B cell (primary cell): ENCODE measurements around the gene ATP10A. TPM values are rescaled to one million over a fixed set of nuclear protein-coding genes. Genes with fewer than 3 reads are reported as not detected.

Source experiments
- ATAC-seq: fragments of 200-7000 bp; cut with Tn5 transposase; one replicate; pipeline ENCODE4 v1.10.0; 2021; ENCODE audit warnings: low read depth, mild to moderate bottlenecking, moderate number of reproducible peaks, moderate library complexity
- CTCF ChIA-PET: fragments of 350-600 bp; sonication (Branson Sonifier 250); formaldehyde crosslinking; loops from one replicate; lab custom pipeline; 2021; ENCODE audit warnings: antibody characterized with exemption, inconsistent platforms; lab: Charles Lee
- POLR2A ChIA-PET: fragments of 350-600 bp; sonication (Branson Sonifier 250); formaldehyde crosslinking; loops from one replicate; lab custom pipeline; 2021; ENCODE audit warnings: antibody characterized with exemption; lab: Charles Lee
- DNase-seq: peaks from one replicate; pipeline ENCODE4 v3.0.0; 2013
- H2AFZ ChIP-seq: 2 replicates; pipeline ENCODE4 v1.6.1; 2012; ENCODE audit warnings: mild to moderate bottlenecking, low read depth, low read length; ENCODE audit not compliant: insufficient read depth, poor library complexity, severe bottlenecking
- H3K27ac ChIP-seq, 2 donors: 1 replicate in 1 of 2; 2 replicates in 1 of 2; pipeline ENCODE4 v1.5.1; 2012 to 2013; ENCODE audit warnings: low read length in 2 of 2, mild to moderate bottlenecking in 2 of 2, moderate library complexity in 1 of 2
- H3K27me3 ChIP-seq, 4 experiments: fragments of 200-600 bp in 1 of 4; sonication (generic) in 1 of 4; replicated peaks in 1 of 4; 1 replicate in 2 of 4; 2 replicates in 2 of 4; pipeline versions ENCODE4 v1.6.1 to v1.7.0; 2013 to 2016; ENCODE audit warnings: low read length in 3 of 4, mild to moderate bottlenecking in 2 of 4, mixed read lengths in 1 of 4, moderate library complexity in 1 of 4; ENCODE audit not compliant: insufficient read depth in 4 of 4, control insufficient read depth in 3 of 4; ENCODE audit errors: control extremely low read depth in 1 of 4
- H3K36me3 ChIP-seq, 2 experiments: replicated peaks in 1 of 2; 1 replicate in 1 of 2; 2 replicates in 1 of 2; pipeline versions ENCODE4 v1.6.1 to v1.7.1; 2013; ENCODE audit warnings: low read length in 1 of 2; ENCODE audit not compliant: insufficient read depth in 2 of 2, control insufficient read depth in 1 of 2; ENCODE audit errors: control extremely low read depth in 1 of 2, extremely low read depth in 1 of 2
- H3K4me1 ChIP-seq, 2 donors: fragments of 200-600 bp in 1 of 2; sonication (generic) in 1 of 2; 1 replicate in 1 of 2; 2 replicates in 1 of 2; pipeline versions ENCODE4 v1.5.1 to v1.6.1; 2013 to 2017; ENCODE audit warnings: low read length in 2 of 2; ENCODE audit not compliant: control insufficient read depth in 2 of 2, insufficient read depth in 2 of 2
- H3K4me2 ChIP-seq: replicated peaks from 2 replicates; pipeline ENCODE3; 2012; ENCODE audit warnings: mild to moderate bottlenecking, low read depth, low read length; ENCODE audit not compliant: poor library complexity, severe bottlenecking
- H3K4me3 ChIP-seq, 5 experiments: fragments of 200-600 bp in 1 of 5; sonication (generic) in 1 of 5; 1 replicate in 3 of 5; 2 replicates in 2 of 5; pipeline versions ENCODE4 v1.5.1 to v1.7.0; 2011 to 2016; ENCODE audit warnings: low read length in 4 of 5, mild to moderate bottlenecking in 4 of 5, low read depth in 2 of 5, control low read depth in 1 of 5, moderate library complexity in 1 of 5; ENCODE audit not compliant: insufficient read depth in 1 of 5; ENCODE audit errors: control extremely low read depth in 1 of 5, extremely low read depth in 1 of 5
- H3K79me2 ChIP-seq: fragments of 200-600 bp; sonication (generic); one replicate; pipeline ENCODE4 v1.6.0; 2016; ENCODE audit warnings: low read length; ENCODE audit not compliant: control insufficient read depth, insufficient read depth
- H3K9ac ChIP-seq: fragments of 200-600 bp; sonication (generic); 2 replicates; pipeline ENCODE4 v1.6.1; 2017; ENCODE audit warnings: mild to moderate bottlenecking, low read length, moderate library complexity
- H3K9me3 ChIP-seq, 3 donors: one replicate each; pipeline versions ENCODE4 v1.6.1 to v1.7.1; 2013; ENCODE audit warnings: low read length in 2 of 3; ENCODE audit not compliant: control insufficient read depth in 2 of 3, insufficient read depth in 1 of 3; ENCODE audit errors: control extremely low read depth in 1 of 3
- H4K20me1 ChIP-seq: 2 replicates; pipeline ENCODE4 v1.6.0; 2012; ENCODE audit warnings: mild to moderate bottlenecking, low read length; ENCODE audit not compliant: insufficient read depth, control insufficient read depth, poor library complexity, severe bottlenecking
- H3K27ac Mint-ChIP-seq: one replicate; pipeline ENCODE4 v1.8.0; 2021; ENCODE audit warnings: mixed read lengths
- H3K27me3 Mint-ChIP-seq: one replicate; pipeline ENCODE4 v1.8.0; 2021; ENCODE audit warnings: mixed read lengths
- H3K4me1 Mint-ChIP-seq: one replicate; pipeline ENCODE4 v1.8.0; 2021; ENCODE audit warnings: mixed read lengths
- H3K4me3 Mint-ChIP-seq: one replicate; pipeline ENCODE4 v1.8.0; 2021; ENCODE audit warnings: mixed read lengths
- H3K9me3 Mint-ChIP-seq: one replicate; pipeline ENCODE4 v1.8.0; 2022; ENCODE audit warnings: mixed read lengths; ENCODE audit not compliant: insufficient read depth
- EZH2 ChIP-seq: IDR thresholded peaks from 2 replicates; pipeline ENCODE4 v1.6.1; 2012; ENCODE audit warnings: borderline replicate concordance, low read depth, mild to moderate bottlenecking, moderate library complexity, low read length; ENCODE audit not compliant: insufficient read depth, poor library complexity, severe bottlenecking
- WGBS: methylation state at CpG from one replicate; pipeline ENCODE4 v1.1.5; 2013; ENCODE audit warnings: missing lambda C conversion rate; ENCODE audit not compliant: insufficient coverage; 5-methylcytosine and 5-hydroxymethylcytosine counted together
- intact Hi-C: fragments of 100-400 bp; cut with micrococcal nuclease; formaldehyde crosslinking; loops from one replicate; pipeline ENCODE4 v1.10.0; 2022
- polyA plus RNA-seq: library from polyadenylated mRNA; depleted of rRNA; stranded (reverse); fragments of >200 nt; gene quantifications from 2 replicates; pipeline ENCODE4 v1.2.3, GENCODE V29; 2012
- total RNA-seq, 2 donors: library from RNA; stranded (reverse); fragments of 120-200 nt in 1 of 2; gene quantifications; 1 replicate in 1 of 2; 2 replicates in 1 of 2; pipeline versions ENCODE4 v1.2.3 to v1.2.4, GENCODE V29; 2013 to 2022
- TF ChIP-seq, protein P1 (sequence below): fragments of 200-600 bp; IDR thresholded peaks from one replicate; pipeline ENCODE4 v1.8.0; 2022; ENCODE audit warnings: antibody characterized with exemption, mild to moderate bottlenecking

ATP10A gene
- total and polyA plus RNA-seq, 2 donors (not counting 1 experiment from before 2014, with no cell fraction given), result 0.21 to 0.22 TPM

- H4K20me1 ChIP-seq, result no peaks in the 10 kb centered on the region
- H3K27me3 Mint-ChIP-seq, result peaks cover under 1% of the 10 kb centered on the region
- no peak overlapping the region for H3K9ac ChIP-seq
- no peak for DNase-seq
- no peak for ATAC-seq
- no peak overlapping the region for H3K4me2 ChIP-seq
- H3K4me3 Mint-ChIP-seq, result no peak overlapping the region
- H3K4me1 Mint-ChIP-seq, result no peaks in the 10 kb centered on the region
- no peak for TF ChIP-seq EZH2
- TF ChIP-seq, protein P1, sequence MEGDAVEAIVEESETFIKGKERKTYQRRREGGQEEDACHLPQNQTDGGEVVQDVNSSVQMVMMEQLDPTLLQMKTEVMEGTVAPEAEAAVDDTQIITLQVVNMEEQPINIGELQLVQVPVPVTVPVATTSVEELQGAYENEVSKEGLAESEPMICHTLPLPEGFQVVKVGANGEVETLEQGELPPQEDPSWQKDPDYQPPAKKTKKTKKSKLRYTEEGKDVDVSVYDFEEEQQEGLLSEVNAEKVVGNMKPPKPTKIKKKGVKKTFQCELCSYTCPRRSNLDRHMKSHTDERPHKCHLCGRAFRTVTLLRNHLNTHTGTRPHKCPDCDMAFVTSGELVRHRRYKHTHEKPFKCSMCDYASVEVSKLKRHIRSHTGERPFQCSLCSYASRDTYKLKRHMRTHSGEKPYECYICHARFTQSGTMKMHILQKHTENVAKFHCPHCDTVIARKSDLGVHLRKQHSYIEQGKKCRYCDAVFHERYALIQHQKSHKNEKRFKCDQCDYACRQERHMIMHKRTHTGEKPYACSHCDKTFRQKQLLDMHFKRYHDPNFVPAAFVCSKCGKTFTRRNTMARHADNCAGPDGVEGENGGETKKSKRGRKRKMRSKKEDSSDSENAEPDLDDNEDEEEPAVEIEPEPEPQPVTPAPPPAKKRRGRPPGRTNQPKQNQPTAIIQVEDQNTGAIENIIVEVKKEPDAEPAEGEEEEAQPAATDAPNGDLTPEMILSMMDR, result no peak
- H2AFZ ChIP-seq, result no peak overlapping the region
- H3K9me3 Mint-ChIP-seq, result no peaks in the 10 kb centered on the region
- no peak overlapping the region for H3K4me3 ChIP-seq
- no peak overlapping the region for H3K27ac ChIP-seq
- POLR2A ChIA-PET, result no interaction called here
- no peak overlapping the region for H3K27ac Mint-ChIP-seq
- H3K36me3 ChIP-seq, result no peaks in the 10 kb centered on the region
- no peaks in the 10 kb centered on the region for H3K9me3 ChIP-seq
- 68% methylated on average over 6 of the region's 9 CpGs for WGBS
- CTCF ChIA-PET, result no interaction called here
- H3K79me2 ChIP-seq, result no peaks in the 10 kb centered on the region
- H3K4me1 ChIP-seq, result no peaks in the 10 kb centered on the region
- no peaks in the 10 kb centered on the region for H3K27me3 ChIP-seq
- intact Hi-C loops, result no loop called here
Measured at GRCh38 chr15:25677719-25678499, 185.2 kb downstream of the ATP10A start.

DNA sequence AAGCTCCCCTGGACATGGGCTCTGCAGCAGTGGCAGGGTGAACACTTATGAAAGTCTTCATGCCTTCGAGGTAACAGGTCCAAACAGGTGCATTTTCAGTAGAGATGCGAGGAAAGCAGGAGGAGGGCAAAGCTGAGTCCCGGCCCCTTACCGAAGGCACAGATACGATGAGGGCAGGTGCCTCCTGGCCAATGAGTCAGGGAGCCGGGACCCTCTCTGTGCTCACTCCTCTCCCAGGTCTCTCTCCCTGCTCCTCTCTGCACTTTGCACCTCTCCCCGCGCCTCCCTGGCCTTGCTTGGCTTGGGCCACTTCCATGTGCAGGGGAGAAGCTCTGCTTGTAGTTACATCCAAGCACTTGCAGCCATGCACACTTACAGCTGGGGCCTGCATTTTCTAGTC is 187.1 kb downstream of the ATP10A start:
- no peak overlapping the region for H3K27ac ChIP-seq
- Mint-ChIP-seq H3K9me3 (no peaks in the 10 kb centered on the region), H3K4me1 (no peaks in the 10 kb centered on the region), H3K27ac (no peak overlapping the region), H3K27me3 (peaks cover 7% of the 10 kb centered on the region), H3K4me3 (no peak overlapping the region)
- 88% methylated on average over 8 of the region's 8 CpGs for WGBS
- DNase-seq, result no peak
- ChIA-PET CTCF (no interaction called here), POLR2A (no interaction called here)
- intact Hi-C loops, result no loop called here
- no peak for ATAC-seq
- no peak overlapping the region for H2AFZ ChIP-seq
- no peaks in the 10 kb centered on the region for H3K27me3 ChIP-seq
- no peak overlapping the region for H3K9ac ChIP-seq
- no peak for TF ChIP-seq EZH2
- TF ChIP-seq, protein P1, result no peak
- no peaks in the 10 kb centered on the region for H3K36me3 ChIP-seq
- no peaks in the 10 kb centered on the region for H3K79me2 ChIP-seq
- H3K4me2 ChIP-seq, result no peak overlapping the region
- no peaks in the 10 kb centered on the region for H3K9me3 ChIP-seq
- no peaks in the 10 kb centered on the region for H3K4me1 ChIP-seq
- no peak overlapping the region for H3K4me3 ChIP-seq
- no peaks in the 10 kb centered on the region for H4K20me1 ChIP-seq
